B cell (primary cell): Measurements from ENCODE around the gene OR6C75. TPM values are rescaled to one million over a fixed set of nuclear protein-coding genes. Genes with fewer than 3 reads are reported as not detected.

Source experiments
- ATAC-seq: fragments of 200-7000 bp; cut with Tn5 transposase; one replicate; pipeline ENCODE4 v1.10.0; 2021; ENCODE audit warnings: low read depth, mild to moderate bottlenecking, moderate number of reproducible peaks, moderate library complexity
- CTCF ChIA-PET: fragments of 350-600 bp; sonication (Branson Sonifier 250); formaldehyde crosslinking; loops from one replicate; lab custom pipeline; 2021; ENCODE audit warnings: antibody characterized with exemption, inconsistent platforms; lab: Charles Lee
- POLR2A ChIA-PET: fragments of 350-600 bp; sonication (Branson Sonifier 250); formaldehyde crosslinking; loops from one replicate; lab custom pipeline; 2021; ENCODE audit warnings: antibody characterized with exemption; lab: Charles Lee
- DNase-seq: peaks from one replicate; pipeline ENCODE4 v3.0.0; 2013
- H2AFZ ChIP-seq: 2 replicates; pipeline ENCODE4 v1.6.1; 2012; ENCODE audit warnings: mild to moderate bottlenecking, low read depth, low read length; ENCODE audit not compliant: insufficient read depth, poor library complexity, severe bottlenecking
- H3K27ac ChIP-seq, 2 donors: 1 replicate in 1 of 2; 2 replicates in 1 of 2; pipeline ENCODE4 v1.5.1; 2012 to 2013; ENCODE audit warnings: low read length in 2 of 2, mild to moderate bottlenecking in 2 of 2, moderate library complexity in 1 of 2
- H3K27me3 ChIP-seq, 4 experiments: fragments of 200-600 bp in 1 of 4; sonication (generic) in 1 of 4; replicated peaks in 1 of 4; 1 replicate in 2 of 4; 2 replicates in 2 of 4; pipeline versions ENCODE4 v1.6.1 to v1.7.0; 2013 to 2016; ENCODE audit warnings: low read length in 3 of 4, mild to moderate bottlenecking in 2 of 4, mixed read lengths in 1 of 4, moderate library complexity in 1 of 4; ENCODE audit not compliant: insufficient read depth in 4 of 4, control insufficient read depth in 3 of 4; ENCODE audit errors: control extremely low read depth in 1 of 4
- H3K36me3 ChIP-seq, 2 experiments: replicated peaks in 1 of 2; 1 replicate in 1 of 2; 2 replicates in 1 of 2; pipeline versions ENCODE4 v1.6.1 to v1.7.1; 2013; ENCODE audit warnings: low read length in 1 of 2; ENCODE audit not compliant: insufficient read depth in 2 of 2, control insufficient read depth in 1 of 2; ENCODE audit errors: control extremely low read depth in 1 of 2, extremely low read depth in 1 of 2
- H3K4me1 ChIP-seq, 2 donors: fragments of 200-600 bp in 1 of 2; sonication (generic) in 1 of 2; 1 replicate in 1 of 2; 2 replicates in 1 of 2; pipeline versions ENCODE4 v1.5.1 to v1.6.1; 2013 to 2017; ENCODE audit warnings: low read length in 2 of 2; ENCODE audit not compliant: control insufficient read depth in 2 of 2, insufficient read depth in 2 of 2
- H3K4me2 ChIP-seq: replicated peaks from 2 replicates; pipeline ENCODE3; 2012; ENCODE audit warnings: mild to moderate bottlenecking, low read depth, low read length; ENCODE audit not compliant: poor library complexity, severe bottlenecking
- H3K4me3 ChIP-seq, 5 experiments: fragments of 200-600 bp in 1 of 5; sonication (generic) in 1 of 5; 1 replicate in 3 of 5; 2 replicates in 2 of 5; pipeline versions ENCODE4 v1.5.1 to v1.7.0; 2011 to 2016; ENCODE audit warnings: low read length in 4 of 5, mild to moderate bottlenecking in 4 of 5, low read depth in 2 of 5, control low read depth in 1 of 5, moderate library complexity in 1 of 5; ENCODE audit not compliant: insufficient read depth in 1 of 5; ENCODE audit errors: control extremely low read depth in 1 of 5, extremely low read depth in 1 of 5
- H3K79me2 ChIP-seq: fragments of 200-600 bp; sonication (generic); one replicate; pipeline ENCODE4 v1.6.0; 2016; ENCODE audit warnings: low read length; ENCODE audit not compliant: control insufficient read depth, insufficient read depth
- H3K9ac ChIP-seq: fragments of 200-600 bp; sonication (generic); 2 replicates; pipeline ENCODE4 v1.6.1; 2017; ENCODE audit warnings: mild to moderate bottlenecking, low read length, moderate library complexity
- H3K9me3 ChIP-seq, 3 donors: one replicate each; pipeline versions ENCODE4 v1.6.1 to v1.7.1; 2013; ENCODE audit warnings: low read length in 2 of 3; ENCODE audit not compliant: control insufficient read depth in 2 of 3, insufficient read depth in 1 of 3; ENCODE audit errors: control extremely low read depth in 1 of 3
- H4K20me1 ChIP-seq: 2 replicates; pipeline ENCODE4 v1.6.0; 2012; ENCODE audit warnings: mild to moderate bottlenecking, low read length; ENCODE audit not compliant: insufficient read depth, control insufficient read depth, poor library complexity, severe bottlenecking
- H3K27ac Mint-ChIP-seq: one replicate; pipeline ENCODE4 v1.8.0; 2021; ENCODE audit warnings: mixed read lengths
- H3K27me3 Mint-ChIP-seq: one replicate; pipeline ENCODE4 v1.8.0; 2021; ENCODE audit warnings: mixed read lengths
- H3K4me1 Mint-ChIP-seq: one replicate; pipeline ENCODE4 v1.8.0; 2021; ENCODE audit warnings: mixed read lengths
- H3K4me3 Mint-ChIP-seq: one replicate; pipeline ENCODE4 v1.8.0; 2021; ENCODE audit warnings: mixed read lengths
- H3K9me3 Mint-ChIP-seq: one replicate; pipeline ENCODE4 v1.8.0; 2022; ENCODE audit warnings: mixed read lengths; ENCODE audit not compliant: insufficient read depth
- EZH2 ChIP-seq: IDR thresholded peaks from 2 replicates; pipeline ENCODE4 v1.6.1; 2012; ENCODE audit warnings: borderline replicate concordance, low read depth, mild to moderate bottlenecking, moderate library complexity, low read length; ENCODE audit not compliant: insufficient read depth, poor library complexity, severe bottlenecking
- WGBS: methylation state at CpG from one replicate; pipeline ENCODE4 v1.1.5; 2013; ENCODE audit warnings: missing lambda C conversion rate; ENCODE audit not compliant: insufficient coverage; 5-methylcytosine and 5-hydroxymethylcytosine counted together
- intact Hi-C: fragments of 100-400 bp; cut with micrococcal nuclease; formaldehyde crosslinking; loops from one replicate; pipeline ENCODE4 v1.10.0; 2022
- polyA plus RNA-seq: library from polyadenylated mRNA; depleted of rRNA; stranded (reverse); fragments of >200 nt; gene quantifications from 2 replicates; pipeline ENCODE4 v1.2.3, GENCODE V29; 2012
- total RNA-seq, 2 donors: library from RNA; stranded (reverse); fragments of 120-200 nt in 1 of 2; gene quantifications; 1 replicate in 1 of 2; 2 replicates in 1 of 2; pipeline versions ENCODE4 v1.2.3 to v1.2.4, GENCODE V29; 2013 to 2022
- TF ChIP-seq, protein P1 (sequence below): fragments of 200-600 bp; IDR thresholded peaks from one replicate; pipeline ENCODE4 v1.8.0; 2022; ENCODE audit warnings: antibody characterized with exemption, mild to moderate bottlenecking

Gene OR6C75
- total and polyA plus RNA-seq, 2 donors (not counting 1 experiment from before 2014, with no cell fraction given): not detected

DNA sequence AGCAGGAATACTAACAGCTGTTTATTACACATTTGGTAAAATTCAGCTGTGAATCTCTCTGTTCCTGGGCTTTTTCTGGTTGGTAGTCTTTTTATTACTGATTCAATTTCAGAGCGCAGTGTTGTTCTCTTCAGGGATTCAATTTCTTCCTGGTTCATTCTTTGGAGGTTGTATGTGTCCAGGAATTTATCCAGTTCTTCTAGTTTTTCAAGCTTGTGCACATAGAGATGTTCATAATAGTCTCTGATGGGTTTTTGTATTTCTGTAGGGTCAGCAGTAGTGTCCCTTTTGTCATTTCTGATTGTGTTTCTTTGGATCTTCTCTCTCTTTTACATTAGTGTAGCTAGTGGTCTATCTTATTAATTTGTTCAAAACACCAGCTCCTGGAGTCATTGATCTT lies 54.2 kb downstream of the OR6C75 start:
- peaks cover 0 to 1% (median 0%) of the 10 kb centered on the region in 3 donors for H3K9me3 ChIP-seq
- peaks cover 47% of the 10 kb centered on the region for H3K27me3 Mint-ChIP-seq
- H3K9me3 Mint-ChIP-seq: no peaks in the 10 kb centered on the region
- peaks cover 0 to 16% (median 5%) of the 10 kb centered on the region in 4 experiments for H3K27me3 ChIP-seq
- no peaks in the 10 kb centered on the region for H3K79me2 ChIP-seq
- no peaks in the 10 kb centered on the region for H3K4me1 ChIP-seq
- WGBS: 100% methylated on average over 1 of the region's 1 CpG
- POLR2A ChIA-PET: no interaction called here
- no peak overlapping the region for H2AFZ ChIP-seq
- H3K4me1 Mint-ChIP-seq: peaks cover 8% of the 10 kb centered on the region
- CTCF ChIA-PET: no interaction called here
- H4K20me1 ChIP-seq: no peaks in the 10 kb centered on the region
- DNase-seq (no peak), ATAC-seq (no peak)
- H3K27ac Mint-ChIP-seq: no peak overlapping the region
- H3K4me3 Mint-ChIP-seq: no peak overlapping the region
- H3K4me3 ChIP-seq: no peak overlapping the region
- no peak overlapping the region for H3K9ac ChIP-seq
- no peak overlapping the region for H3K27ac ChIP-seq
- intact Hi-C loops: no loop called here
- no peaks in the 10 kb centered on the region for H3K36me3 ChIP-seq
- no peak overlapping the region for H3K4me2 ChIP-seq
- TF ChIP-seq, protein P1, sequence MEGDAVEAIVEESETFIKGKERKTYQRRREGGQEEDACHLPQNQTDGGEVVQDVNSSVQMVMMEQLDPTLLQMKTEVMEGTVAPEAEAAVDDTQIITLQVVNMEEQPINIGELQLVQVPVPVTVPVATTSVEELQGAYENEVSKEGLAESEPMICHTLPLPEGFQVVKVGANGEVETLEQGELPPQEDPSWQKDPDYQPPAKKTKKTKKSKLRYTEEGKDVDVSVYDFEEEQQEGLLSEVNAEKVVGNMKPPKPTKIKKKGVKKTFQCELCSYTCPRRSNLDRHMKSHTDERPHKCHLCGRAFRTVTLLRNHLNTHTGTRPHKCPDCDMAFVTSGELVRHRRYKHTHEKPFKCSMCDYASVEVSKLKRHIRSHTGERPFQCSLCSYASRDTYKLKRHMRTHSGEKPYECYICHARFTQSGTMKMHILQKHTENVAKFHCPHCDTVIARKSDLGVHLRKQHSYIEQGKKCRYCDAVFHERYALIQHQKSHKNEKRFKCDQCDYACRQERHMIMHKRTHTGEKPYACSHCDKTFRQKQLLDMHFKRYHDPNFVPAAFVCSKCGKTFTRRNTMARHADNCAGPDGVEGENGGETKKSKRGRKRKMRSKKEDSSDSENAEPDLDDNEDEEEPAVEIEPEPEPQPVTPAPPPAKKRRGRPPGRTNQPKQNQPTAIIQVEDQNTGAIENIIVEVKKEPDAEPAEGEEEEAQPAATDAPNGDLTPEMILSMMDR: no peak
- TF ChIP-seq EZH2: no peak

Other genes starting within 250 kb of the OR6C75 start
- gene OR9K2, start 236.6 kb upstream of the OR6C75 start, total RNA-seq: not detected in 2 replicates
- gene OR9K2, start 236.6 kb upstream of the OR6C75 start, polyA plus RNA-seq: not detected in 2 replicates
- not detected in 2 replicates for gene OR10A7, start 141.9 kb upstream of the OR6C75 start, total RNA-seq
- not detected in 2 replicates for gene OR10A7, start 141.9 kb upstream of the OR6C75 start, polyA plus RNA-seq
- not detected in 2 replicates for gene OR6C74, start 118.4 kb upstream of the OR6C75 start, total RNA-seq
- gene OR6C74, start 118.4 kb upstream of the OR6C75 start, polyA plus RNA-seq: not detected in 2 replicates
- gene OR6C6, start 66.4 kb upstream of the OR6C75 start, total RNA-seq: not detected in 2 replicates
- gene OR6C6, start 66.4 kb upstream of the OR6C75 start, polyA plus RNA-seq: not detected in 2 replicates
- not detected in 2 replicates for gene OR6C1, start 48.6 kb upstream of the OR6C75 start, total RNA-seq
- gene OR6C1, start 48.6 kb upstream of the OR6C75 start, polyA plus RNA-seq: not detected in 2 replicates
- gene OR6C3, start 32.2 kb upstream of the OR6C75 start, total RNA-seq: not detected in 2 replicates
- not detected in 2 replicates for gene OR6C3, start 32.2 kb upstream of the OR6C75 start, polyA plus RNA-seq
- not detected in 2 replicates for gene OR6C65, start 37.6 kb downstream of the OR6C75 start, total RNA-seq
- gene OR6C65, start 37.6 kb downstream of the OR6C75 start, polyA plus RNA-seq: not detected in 2 replicates
- not detected in 2 replicates for gene OR6C76, start 63.3 kb downstream of the OR6C75 start, total RNA-seq
- gene OR6C76, start 63.3 kb downstream of the OR6C75 start, polyA plus RNA-seq: not detected in 2 replicates
- gene OR6C2, start 81.1 kb downstream of the OR6C75 start, total RNA-seq: not detected in 2 replicates
- gene OR6C2, start 81.1 kb downstream of the OR6C75 start, polyA plus RNA-seq: not detected in 2 replicates
- not detected in 2 replicates for gene OR6C70, start 107.2 kb downstream of the OR6C75 start, total RNA-seq
- not detected in 2 replicates for gene OR6C70, start 107.2 kb downstream of the OR6C75 start, polyA plus RNA-seq
- not detected in 2 replicates for gene OR6C68, start 129.4 kb downstream of the OR6C75 start, total RNA-seq
- not detected in 2 replicates for gene OR6C68, start 129.4 kb downstream of the OR6C75 start, polyA plus RNA-seq
- not detected in 2 replicates for gene OR6C4, start 186.6 kb downstream of the OR6C75 start, total RNA-seq
- gene OR6C4, start 186.6 kb downstream of the OR6C75 start, polyA plus RNA-seq: not detected in 2 replicates
- gene OR2AP1, start 209.5 kb downstream of the OR6C75 start, total RNA-seq: 0.17 TPM in 1 of 2 replicates, not detected in the other
- not detected in 2 replicates for gene OR2AP1, start 209.5 kb downstream of the OR6C75 start, polyA plus RNA-seq